Nephron (organoid): ENCODE results near the gene TNFRSF25.

Experiments
- H3K27ac Mint-ChIP-seq, 3 experiments: 2 replicates each; pipeline ENCODE4 v1.8.0; 2020; ENCODE audit warnings: mixed read lengths in 3 of 3, mild to moderate bottlenecking in 2 of 3, moderate library complexity in 1 of 3
- H3K27me3 Mint-ChIP-seq: 2 replicates; pipeline ENCODE4 v1.8.0; 2021; ENCODE audit warnings: low read depth, mild to moderate bottlenecking, moderate library complexity, mixed read lengths
- H3K36me3 Mint-ChIP-seq: 2 replicates; pipeline ENCODE4 v1.8.0; 2020; ENCODE audit warnings: low read depth, mixed read lengths
- H3K4me1 Mint-ChIP-seq: 2 replicates; pipeline ENCODE4 v1.8.0; 2020; ENCODE audit warnings: mixed read lengths
- H3K4me3 Mint-ChIP-seq, 3 experiments: 2 replicates each; pipeline ENCODE4 v1.8.0; 2020; ENCODE audit warnings: mild to moderate bottlenecking in 3 of 3, mixed read lengths in 3 of 3, moderate library complexity in 2 of 3
- H3K9me3 Mint-ChIP-seq: 2 replicates; pipeline ENCODE4 v1.8.0; 2020; ENCODE audit warnings: mixed read lengths
- CTCF ChIP-seq, 3 experiments: fragments of 200-600 bp; sonication (generic); IDR thresholded peaks; one replicate each; pipeline ENCODE4 v1.5.0; 2021; ENCODE audit warnings: antibody characterized with exemption in 3 of 3; ENCODE audit not compliant: unreplicated experiment in 3 of 3

TNFRSF25 gene

GRCh38 chr1:6419804-6420453 is 46.0 kb downstream of the TNFRSF25 start, which contains the start of gene HES2:
TSS of gene HES2 (minus strand) at chr1:6419919. CDS start at chr1:6419820, 99 bp downstream.
- H3K4me1 Mint-ChIP-seq: no peaks in the 10 kb centered on the region
- no peak for TF ChIP-seq CTCF (IDR thresholded peaks at IDR 0.05; ENCODE audit: unreplicated experiment in 3 of 3)
- H3K36me3 Mint-ChIP-seq: no peaks in the 10 kb centered on the region

GRCh38 chr1:6419397-6419803 is 46.6 kb downstream of the TNFRSF25 start:
- H3K27ac Mint-ChIP-seq: no peak overlapping the region
- no peaks in the 10 kb centered on the region for H3K4me1 Mint-ChIP-seq
- TF ChIP-seq CTCF (IDR thresholded peaks at IDR 0.05; ENCODE audit: unreplicated experiment in 3 of 3): no peak
- peaks cover 95% of the 10 kb centered on the region for H3K27me3 Mint-ChIP-seq
- H3K36me3 Mint-ChIP-seq: no peaks in the 10 kb centered on the region
- no peaks in the 10 kb centered on the region for H3K9me3 Mint-ChIP-seq
- H3K4me3 Mint-ChIP-seq: peak overlapping the region in 2 of 3 experiments; percentile 58 to 65

More at GRCh38 chr1:6419804-6420453, 46.0 kb downstream of the TNFRSF25 start, which contains the start of gene HES2:
- Mint-ChIP-seq H3K9me3 (no peaks in the 10 kb centered on the region), H3K4me3 (peak within 1 kb of the TSS in 2 of 3 experiments; percentile 58 to 65), H3K27ac (no peak within 1 kb of the TSS), H3K27me3 (peaks cover 91% of the 10 kb centered on the region)

GRCh38 chr1:6418668-6419396 is 47.1 kb downstream of the TNFRSF25 start:
- no peaks in the 10 kb centered on the region for H3K4me1 Mint-ChIP-seq
- no peaks in the 10 kb centered on the region for H3K9me3 Mint-ChIP-seq
- TF ChIP-seq CTCF (IDR thresholded peaks at IDR 0.05; ENCODE audit: unreplicated experiment in 3 of 3): no peak
- H3K27ac Mint-ChIP-seq: no peak overlapping the region
- no peaks in the 10 kb centered on the region for H3K36me3 Mint-ChIP-seq
- peak overlapping the region in 2 of 3 experiments; percentile 58 to 65 for H3K4me3 Mint-ChIP-seq
- peaks cover 95% of the 10 kb centered on the region for H3K27me3 Mint-ChIP-seq

- Mint-ChIP-seq H3K4me1 (no peaks in the 10 kb centered on the region), H3K27me3 (peaks cover 95% of the 10 kb centered on the region), H3K27ac (no peak overlapping the region), H3K4me3 (no peak overlapping the region), H3K9me3 (no peaks in the 10 kb centered on the region), H3K36me3 (no peaks in the 10 kb centered on the region)
- TF ChIP-seq CTCF (IDR thresholded peaks at IDR 0.05; ENCODE audit: unreplicated experiment in 3 of 3): no peak
Observed at GRCh38 chr1:6417961-6418667, 47.9 kb downstream of the TNFRSF25 start.

- H3K9me3 Mint-ChIP-seq: no peaks in the 10 kb centered on the region
- H3K27ac Mint-ChIP-seq: no peak overlapping the region
- no peaks in the 10 kb centered on the region for H3K4me1 Mint-ChIP-seq
- no peak overlapping the region for H3K4me3 Mint-ChIP-seq
- no peaks in the 10 kb centered on the region for H3K36me3 Mint-ChIP-seq
- TF ChIP-seq CTCF (IDR thresholded peaks at IDR 0.05; ENCODE audit: unreplicated experiment in 3 of 3): no peak
- peaks cover 89% of the 10 kb centered on the region for H3K27me3 Mint-ChIP-seq
Observed at GRCh38 chr1:6416906-6417305, 49.1 kb downstream of the TNFRSF25 start.
